Erythroblast (primary cell): ENCODE data around the gene RPS6KA2.

Source experiments
- GATA1 ChIP-seq: IDR thresholded peaks from 2 replicates; pipeline ENCODE4 v1.6.1; 2011; ENCODE audit warnings: low read depth, mild to moderate bottlenecking, control low read depth, low read length, moderate library complexity
- POLR2A ChIP-seq: IDR thresholded peaks from 2 replicates; pipeline ENCODE4 v1.6.1; 2011; ENCODE audit warnings: mild to moderate bottlenecking, low read length

- TF ChIP-seq POLR2A = no peak
- no peak for TF ChIP-seq GATA1
Measured at GRCh38 chr6:166670013-166670412, 43.0 kb upstream of the RPS6KA2 start.
